Measurements from ENCODE around the gene CNTF. TPM values are rescaled to one million over a fixed set of nuclear protein-coding genes. Genes with fewer than 3 reads are reported as not detected.

The CNTF gene
- total and polyA plus RNA-seq, 2 experiments from 2014 or later: 3.1 TPM; not detected in 1

- H3K79me2 ChIP-seq: peaks cover 100% of the 10 kb centered on the region
- H3K4me3 ChIP-seq: no peak overlapping the region
- DNase-seq (ENCODE audit: low spot score): no peak
- H3K27me3 ChIP-seq: no peaks in the 10 kb centered on the region
- peaks cover 10% of the 10 kb centered on the region for H3K4me1 ChIP-seq (ENCODE audit: insufficient read depth)
- H3K36me3 ChIP-seq (replicated peaks; ENCODE audit: insufficient read depth, low read depth): no peaks in the 10 kb centered on the region
- TF ChIP-seq CTCF (IDR thresholded peaks at IDR 0.05; ENCODE audit: poor library complexity): no peak
- no peak overlapping the region for H2AFZ ChIP-seq
- WGBS (ENCODE audit: low lambda C conversion rate, missing lambda C conversion rate): 95% methylated on average over 3 of the region's 3 CpGs
- H3K9me3 ChIP-seq (ENCODE audit: low read depth): no peaks in the 10 kb centered on the region
- H3K9me2 ChIP-seq (replicated peaks; ENCODE audit: insufficient read depth): no peaks in the 10 kb centered on the region
- peaks cover 43% of the 10 kb centered on the region for H4K20me1 ChIP-seq (ENCODE audit: insufficient read depth, poor library complexity, severe bottlenecking)
- no peak overlapping the region for H3K27ac ChIP-seq
- H3K4me2 ChIP-seq: no peak overlapping the region
These were observed 24.9 kb upstream of the CNTF start for GRCh38 chr11:58597486-58598144.

DNA sequence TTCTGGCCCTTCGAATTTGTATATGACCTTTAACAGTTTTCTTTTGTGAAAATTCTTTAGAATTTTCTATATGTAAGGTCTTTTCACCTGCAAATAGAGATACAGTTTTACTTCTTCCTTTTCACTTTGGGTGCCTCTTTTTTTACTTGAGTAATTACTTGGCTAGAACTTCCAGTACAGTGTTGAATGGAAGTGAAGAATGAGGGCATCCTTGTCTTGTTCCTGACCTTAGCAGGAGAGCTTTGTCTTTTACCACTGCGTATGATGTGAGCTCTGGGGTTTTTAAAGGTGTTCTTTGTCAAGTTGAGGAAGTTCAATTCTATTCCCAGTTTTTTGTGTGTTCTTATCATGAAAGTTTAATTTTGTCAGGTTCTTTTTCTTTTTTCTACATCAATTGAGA is 22.0 kb upstream of the CNTF start:
- Histone ChIP-seq H3K9me2 (replicated peaks; ENCODE audit: insufficient read depth) (no peaks in the 10 kb centered on the region), H2AFZ (no peak overlapping the region), H3K4me2 (no peak overlapping the region), H3K27me3 (no peaks in the 10 kb centered on the region), H4K20me1 (ENCODE audit: insufficient read depth, poor library complexity, severe bottlenecking) (peaks cover 57% of the 10 kb centered on the region), H3K4me1 (ENCODE audit: insufficient read depth) (peaks cover 10% of the 10 kb centered on the region), H3K79me2 (peaks cover 98% of the 10 kb centered on the region), H3K27ac (no peak overlapping the region), H3K9me3 (ENCODE audit: low read depth) (no peaks in the 10 kb centered on the region), H3K36me3 (replicated peaks; ENCODE audit: insufficient read depth, low read depth) (no peaks in the 10 kb centered on the region), H3K4me3 (no peak overlapping the region)
- 100% methylated on average over 2 of the region's 2 CpGs for WGBS (ENCODE audit: low lambda C conversion rate, missing lambda C conversion rate)
- no peak for DNase-seq (ENCODE audit: low spot score)
- no peak for TF ChIP-seq CTCF (IDR thresholded peaks at IDR 0.05; ENCODE audit: poor library complexity)
- no peak for TF ChIP-seq EZH2phosphoT487 (IDR thresholded peaks at IDR 0.05; ENCODE audit: low read depth, severe bottlenecking, unreplicated experiment)
- TF ChIP-seq EZH2 (IDR thresholded peaks at IDR 0.05; ENCODE audit: borderline replicate concordance): no peak

DNA sequence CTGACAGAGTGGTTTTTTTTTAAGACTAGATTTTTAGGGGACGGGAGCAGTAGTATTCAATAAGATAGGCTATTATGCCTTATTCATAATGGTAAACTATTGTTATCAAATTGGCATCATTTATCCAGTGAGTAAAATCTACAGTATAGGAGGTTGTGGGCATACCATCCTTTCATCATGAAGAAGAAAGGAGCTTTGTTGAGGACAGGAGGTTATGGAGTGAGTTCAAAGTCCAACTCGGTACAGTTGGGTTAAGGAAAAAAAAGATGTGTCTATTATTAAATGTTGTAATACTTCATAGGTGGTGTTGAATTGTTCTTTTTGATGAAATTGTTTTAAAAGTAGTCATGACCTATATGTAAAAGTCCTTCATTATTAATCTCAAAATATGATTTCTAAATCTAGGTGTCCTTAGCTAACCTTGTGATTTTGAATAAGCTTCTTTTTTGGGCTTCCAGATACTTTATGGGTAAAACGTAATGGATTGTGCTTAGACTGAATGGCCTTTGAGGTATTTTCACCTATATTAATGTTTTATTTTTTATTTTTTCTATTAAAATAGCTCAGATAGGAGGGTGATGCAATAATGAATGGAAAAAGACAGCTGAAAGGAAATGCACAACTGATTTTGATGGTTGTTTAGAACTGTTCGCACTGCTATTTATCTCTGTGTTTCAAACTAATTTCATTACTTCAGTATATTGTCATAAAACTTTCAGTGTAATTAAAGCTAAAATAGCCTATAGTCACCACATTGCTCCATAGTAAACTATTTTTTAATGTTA is 15.3 kb upstream of the CNTF start:
- H3K9me3 ChIP-seq (ENCODE audit: low read depth): no peaks in the 10 kb centered on the region
- no peak for TF ChIP-seq EZH2 (IDR thresholded peaks at IDR 0.05; ENCODE audit: borderline replicate concordance)
- no peak for TF ChIP-seq CTCF (IDR thresholded peaks at IDR 0.05; ENCODE audit: poor library complexity)
- no peak for TF ChIP-seq EZH2phosphoT487 (IDR thresholded peaks at IDR 0.05; ENCODE audit: low read depth, severe bottlenecking, unreplicated experiment)
- no peaks in the 10 kb centered on the region for H3K36me3 ChIP-seq (replicated peaks; ENCODE audit: insufficient read depth, low read depth)
- H3K9me2 ChIP-seq (replicated peaks; ENCODE audit: insufficient read depth): no peaks in the 10 kb centered on the region
- H3K4me1 ChIP-seq (ENCODE audit: insufficient read depth): no peaks in the 10 kb centered on the region
- no peaks in the 10 kb centered on the region for H3K27me3 ChIP-seq
- WGBS (ENCODE audit: low lambda C conversion rate, missing lambda C conversion rate): 89% methylated on average over 4 of the region's 4 CpGs
- no peak for DNase-seq (ENCODE audit: low spot score)
- H4K20me1 ChIP-seq (ENCODE audit: insufficient read depth, poor library complexity, severe bottlenecking): peaks cover 30% of the 10 kb centered on the region
- H3K79me2 ChIP-seq: peaks cover 90% of the 10 kb centered on the region
- H2AFZ ChIP-seq: no peak overlapping the region
- no peak overlapping the region for H3K27ac ChIP-seq
- H3K4me2 ChIP-seq: no peak overlapping the region
- no peak overlapping the region for H3K4me3 ChIP-seq
